CD4-positive, alpha-beta T cell treated with Interleukin-17A for 1 hour (primary cell): ENCODE measurements around the gene DNAJB12.
"Not testable (repeated sequence)": the region's sequence is repeated elsewhere in the genome, so short reads cannot be mapped to it uniquely, and the experiment has no call there.

ENCODE experiments used
- DNase-seq: peaks from one replicate; pipeline ENCODE4 v3.0.0-alpha.2; 2020

The DNAJB12 gene

DNA sequence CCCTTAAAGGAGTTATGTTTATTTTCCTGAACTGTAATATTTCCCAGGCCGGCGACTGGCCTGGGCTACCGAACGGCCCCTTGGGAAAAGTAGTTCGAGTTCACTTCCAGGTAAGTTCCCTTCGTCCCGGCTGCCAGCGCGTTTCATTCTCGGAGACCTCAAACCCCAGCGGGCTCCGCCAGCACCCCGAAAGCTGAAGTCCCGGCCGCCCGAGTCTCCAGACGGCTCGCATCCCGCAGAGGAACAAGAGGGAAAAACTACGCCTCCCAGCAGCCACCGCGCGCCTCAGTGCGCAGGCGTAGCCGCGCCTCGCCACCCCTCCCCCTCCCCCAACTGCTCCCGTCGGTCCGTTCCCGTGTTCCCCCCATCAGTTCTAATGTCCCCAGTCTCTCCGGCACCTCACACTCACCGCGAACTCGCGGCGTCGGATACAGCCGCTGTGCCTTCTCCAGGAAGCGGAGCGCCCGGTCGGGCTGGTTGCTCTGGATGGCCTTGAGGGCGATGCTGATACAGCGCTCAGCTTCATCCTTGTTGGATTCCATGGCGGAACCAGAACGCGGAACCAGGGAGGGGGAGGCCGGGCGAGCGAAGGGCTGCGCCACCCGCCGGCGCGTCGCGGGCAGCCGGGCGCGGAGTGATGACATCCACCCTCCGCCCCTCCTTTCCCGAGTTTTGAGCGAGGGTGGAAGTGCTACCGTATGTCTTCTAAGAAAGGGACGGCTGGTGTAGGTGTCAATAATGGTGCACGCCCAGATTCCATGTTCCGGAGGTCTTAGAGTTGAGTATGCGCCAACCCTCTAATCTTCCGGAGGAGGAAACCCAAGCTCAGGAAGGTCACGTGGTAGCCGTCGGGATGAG is at the start of gene DNAJB12:
Gene DNAJB12 (minus strand): TSS at position 564 of the 858 bp plus-strand sequence. CDS start 22 bp downstream, at position 542.
- DNase-seq, result peak; percentile 93

- not testable (repeated sequence) for DNase-seq
These were observed 40.9 kb upstream of the DNAJB12 start for GRCh38 chr10:72395581-72395980.

DNA sequence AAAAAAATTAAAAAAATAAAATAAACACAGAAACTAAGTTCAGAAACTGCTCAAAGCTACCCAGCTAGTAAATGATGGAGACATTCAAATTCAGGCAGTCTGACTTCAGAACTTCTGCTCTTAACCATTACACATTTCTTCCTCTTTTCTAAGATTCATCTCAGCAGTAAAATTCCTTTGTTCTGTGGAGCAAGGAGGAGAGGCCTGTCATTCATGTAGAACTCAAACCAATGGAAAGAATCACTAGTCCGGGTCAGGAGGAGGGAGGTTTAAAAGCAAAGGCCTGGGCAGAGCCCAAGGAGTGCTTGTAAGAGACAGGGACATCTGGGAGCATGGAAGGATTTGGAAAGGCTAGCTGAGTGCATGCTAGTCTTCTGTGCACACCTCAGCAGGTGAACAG is 37.9 kb upstream of the DNAJB12 start:
- DNase-seq, result no peak

GRCh38 chr10:72390764-72391163 is 36.0 kb upstream of the DNAJB12 start:
- no peak for DNase-seq

DNA sequence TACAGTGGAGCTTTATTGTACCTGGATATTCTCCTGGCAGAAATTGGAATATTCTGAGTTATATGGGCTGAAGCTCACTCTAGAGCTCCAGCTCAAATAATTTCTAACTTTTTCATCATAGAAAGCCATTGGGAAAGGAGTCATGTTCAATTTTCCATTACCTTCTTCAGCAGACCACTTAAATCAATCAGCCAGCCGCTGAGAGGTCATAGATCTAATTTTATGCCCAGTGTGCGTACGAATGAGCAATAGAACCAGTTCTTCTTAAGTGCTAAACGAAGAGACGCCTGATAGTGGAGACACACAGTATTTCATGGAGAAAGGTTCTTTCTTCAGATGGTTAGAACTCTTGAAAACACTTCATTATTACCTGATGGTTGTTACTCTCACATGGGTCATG is 35.0 kb upstream of the DNAJB12 start:
- no peak for DNase-seq

DNA sequence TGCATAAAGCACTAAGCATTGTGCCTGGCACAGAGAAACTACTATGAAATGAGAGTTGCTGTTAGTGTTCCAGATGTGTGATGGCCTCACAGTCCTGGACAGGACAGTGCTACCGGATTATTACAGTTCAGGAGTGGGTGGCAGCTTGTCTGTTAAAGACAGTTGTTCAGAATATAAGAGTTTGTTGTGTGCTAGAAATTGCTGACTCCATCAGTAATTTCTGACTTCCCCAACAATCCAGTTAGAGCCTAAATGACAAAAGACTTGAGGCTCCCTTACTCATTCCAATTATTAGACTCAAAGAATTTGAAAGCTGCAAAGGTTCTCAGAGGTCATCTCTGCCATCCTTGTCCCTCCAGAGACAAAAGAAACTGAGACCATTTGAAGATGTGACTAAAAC is 34.3 kb upstream of the DNAJB12 start:
- DNase-seq, result no peak

GRCh38 chr10:72388062-72388461 is 33.3 kb upstream of the DNAJB12 start:
- no peak for DNase-seq

- DNase-seq, result no peak
These were observed 32.3 kb upstream of the DNAJB12 start for GRCh38 chr10:72386916-72387586.

- DNase-seq, result no peak
These were observed 31.0 kb upstream of the DNAJB12 start for GRCh38 chr10:72385724-72386123.

DNA sequence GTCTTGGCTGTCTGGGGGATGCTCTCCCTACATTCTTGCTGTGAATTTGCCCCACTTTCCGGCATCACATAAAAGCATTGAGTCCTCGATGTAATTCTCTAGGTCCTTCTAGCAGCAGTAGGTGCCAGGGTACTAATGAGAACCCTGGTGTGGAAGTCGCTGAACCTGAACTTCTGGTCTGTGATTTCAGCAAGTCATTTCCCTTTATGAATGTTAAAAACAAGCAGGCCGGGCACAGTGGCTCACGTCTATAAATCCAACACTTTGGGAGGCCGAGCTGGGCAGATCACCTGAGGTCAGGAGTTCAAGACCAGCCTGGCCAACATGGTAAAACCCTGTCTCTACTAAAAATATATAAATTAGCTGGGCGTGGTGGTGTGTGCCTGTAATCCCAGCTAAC is 30.3 kb upstream of the DNAJB12 start:
- DNase-seq, result not testable (repeated sequence)

DNA sequence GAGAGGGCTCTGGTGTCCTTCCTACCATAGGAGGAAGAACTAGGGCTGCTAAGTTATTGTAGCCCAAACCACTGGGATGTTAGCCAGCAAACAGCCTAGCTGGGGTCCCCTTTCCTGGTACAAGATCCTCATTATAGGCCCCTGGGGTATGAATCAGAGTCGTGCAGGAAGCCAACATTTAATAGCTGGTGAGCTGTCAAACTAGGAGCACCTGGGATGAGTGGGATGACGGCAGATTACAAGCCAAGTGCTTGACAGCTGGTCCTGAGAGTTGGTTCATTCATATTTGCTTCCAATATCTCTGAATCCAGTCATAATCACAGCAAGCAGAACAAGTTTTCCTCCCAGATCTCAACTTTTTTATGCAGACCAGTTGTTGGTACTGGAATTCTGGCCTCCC is 25.1 kb upstream of the DNAJB12 start:
- no peak for DNase-seq

GRCh38 chr10:72379062-72379461 is 24.3 kb upstream of the DNAJB12 start:
- no peak for DNase-seq

- DNase-seq, result no peak
These were observed 20.9 kb upstream of the DNAJB12 start for GRCh38 chr10:72375585-72375984.

DNA sequence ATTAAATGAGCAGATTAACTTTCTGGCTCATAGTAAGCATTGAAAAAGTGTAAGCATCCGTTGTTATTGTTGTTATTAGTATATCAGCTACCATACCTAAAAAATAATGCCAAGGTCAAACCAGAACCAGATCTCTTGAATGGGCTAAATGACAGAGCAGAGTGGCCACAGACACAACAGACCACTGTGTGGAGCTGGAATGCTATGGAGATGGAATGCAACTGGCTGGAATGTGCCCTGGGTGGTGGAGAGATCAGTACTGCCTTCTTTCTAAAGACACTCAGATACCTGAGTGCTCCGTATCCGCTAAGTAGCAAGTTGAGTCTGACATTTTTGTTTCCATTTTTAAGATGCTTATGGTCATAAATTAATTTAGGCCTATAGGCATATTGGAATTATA is 20.5 kb upstream of the DNAJB12 start:
- no peak for DNase-seq

GRCh38 chr10:72370201-72370722 is 15.5 kb upstream of the DNAJB12 start:
- peak; percentile 75 for DNase-seq

- no peak for DNase-seq
These were observed 12.7 kb upstream of the DNAJB12 start for GRCh38 chr10:72367301-72367960.

- no peak for DNase-seq
These were observed 10.6 kb upstream of the DNAJB12 start for GRCh38 chr10:72365106-72365895.

DNA sequence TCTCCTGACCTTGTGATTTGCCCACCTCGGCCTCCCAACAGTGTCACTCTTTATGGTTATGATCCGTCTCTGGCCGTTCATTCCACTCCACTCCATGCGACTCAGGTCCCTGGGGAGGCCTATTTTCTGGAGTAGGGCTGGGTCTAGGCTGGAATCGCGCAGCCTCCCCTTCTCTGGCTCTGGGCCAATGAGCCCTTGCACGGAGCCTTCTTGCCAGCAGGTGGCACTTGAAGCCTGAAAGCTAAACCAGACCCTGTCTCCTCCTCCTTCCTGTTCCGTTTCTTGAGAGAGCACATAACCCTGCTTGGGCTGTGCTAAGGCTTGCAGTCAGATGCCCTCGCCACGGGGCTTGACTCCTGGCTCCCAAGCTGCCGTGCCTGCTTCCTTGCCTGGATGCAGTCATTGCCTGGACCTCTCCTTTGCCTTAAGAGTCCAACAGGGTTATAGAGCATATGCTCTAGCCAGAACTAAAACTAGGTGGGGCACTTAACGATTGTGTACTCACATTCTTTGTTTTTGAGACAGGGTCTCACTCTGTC is 9.6 kb upstream of the DNAJB12 start:
- peak; percentile 90 for DNase-seq

DNA sequence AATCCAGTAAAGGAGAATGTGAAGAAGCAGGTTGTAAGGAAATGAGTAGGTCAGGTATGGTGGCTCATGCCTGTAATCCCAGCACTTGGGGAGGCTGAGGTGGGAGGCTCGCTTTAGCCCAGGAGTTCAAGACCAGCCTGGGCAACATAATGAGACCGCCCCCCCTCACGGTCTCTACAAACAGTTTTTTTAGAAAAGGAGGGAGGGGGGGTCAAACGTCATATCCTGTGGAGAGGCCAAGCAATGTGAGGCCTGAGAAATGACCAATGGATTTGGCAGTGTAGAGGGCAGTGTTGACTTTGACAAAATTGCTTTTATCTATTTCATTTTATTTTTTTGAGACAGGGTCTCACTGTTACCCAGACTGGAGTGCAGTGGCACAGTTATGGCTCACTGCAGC is 2.3 kb upstream of the DNAJB12 start:
- no peak for DNase-seq

DNA sequence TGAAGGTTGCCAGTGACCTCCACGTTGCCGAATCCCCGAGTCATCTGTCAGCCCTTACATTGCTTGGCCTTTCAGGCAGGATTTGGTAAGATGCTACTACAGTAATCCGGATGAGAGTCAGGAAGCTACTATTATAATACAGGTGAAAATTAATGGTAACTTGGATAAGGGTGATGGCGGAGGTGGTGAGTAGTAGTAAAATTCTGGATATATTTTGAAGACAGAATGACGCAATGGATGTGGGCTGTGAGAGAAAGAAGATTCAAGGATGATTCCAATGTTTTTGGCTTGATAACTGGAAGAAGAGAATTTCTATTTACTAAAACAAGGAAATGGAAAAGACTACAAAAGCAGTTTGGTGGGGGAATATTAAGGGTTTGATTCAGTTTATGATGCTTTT is 1.4 kb upstream of the DNAJB12 start:
- DNase-seq, result no peak

GRCh38 chr10:72355214-72355555 is 466 bp upstream of the DNAJB12 start:
- DNase-seq, result no peak

- DNase-seq, result no peak
These were observed 759 bp downstream of the DNAJB12 start for GRCh38 chr10:72353965-72354355.
